GM12892 (cell line): ENCODE data around the gene OPRM1.
"Not testable (repeated sequence)": the region's sequence is repeated elsewhere in the genome, so short reads cannot be mapped to it uniquely, and the experiment has no call there.

Experiments used
- DNase-seq: peaks from one replicate; pipeline ENCODE4 v3.0.0; 2011; ENCODE audit not compliant: insufficient read length
- FAIRE-seq: peaks from 2 replicates; lab custom pipeline; 2011; peaks lifted over from hg19 to GRCh38; lab: Jason Lieb, UNC
- POLR2A ChIP-seq: IDR thresholded peaks from 2 replicates; pipeline ENCODE4 v1.6.1; 2011; ENCODE audit warnings: low read depth, low read length, control low read depth
- POLR2AphosphoS5 ChIP-seq: IDR thresholded peaks from 2 replicates; pipeline ENCODE4 v1.6.1; 2011; ENCODE audit warnings: low read depth, low read length, control low read depth
- TAF1 ChIP-seq: IDR thresholded peaks from 2 replicates; pipeline ENCODE4 v1.6.1; 2011; ENCODE audit warnings: low read depth, mild to moderate bottlenecking, control low read depth, low read length, borderline replicate concordance

OPRM1 gene

GRCh38 chr6:154056536-154056935 lies 17.5 kb downstream of the OPRM1 start:
- FAIRE-seq = no peak
- no peak for TF ChIP-seq POLR2A
- TF ChIP-seq POLR2AphosphoS5 = no peak
- no peak for TF ChIP-seq TAF1
- no peak for DNase-seq

DNA sequence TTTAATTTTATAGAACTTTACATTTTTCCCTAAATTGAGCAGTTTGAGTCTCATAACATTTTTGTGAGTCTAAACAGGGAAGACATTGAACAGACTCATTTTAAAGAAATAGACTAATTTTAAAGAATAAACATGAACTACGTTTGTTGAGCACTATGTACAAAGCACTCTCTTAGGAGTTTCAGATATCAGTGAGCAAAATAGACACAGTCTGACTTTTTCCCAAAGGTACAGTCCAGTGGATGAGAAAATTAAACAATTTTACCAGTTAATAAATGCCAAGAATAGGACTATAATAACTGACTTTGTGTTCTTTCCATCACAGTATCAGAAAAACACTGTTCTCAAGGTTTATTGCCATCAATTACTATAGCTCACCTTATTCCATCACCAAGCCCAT lies 18.1 kb downstream of the OPRM1 start:
- FAIRE-seq (no peak), DNase-seq (no peak)
- no peak for TF ChIP-seq POLR2AphosphoS5
- TF ChIP-seq POLR2A = no peak
- TF ChIP-seq TAF1 = no peak

DNA sequence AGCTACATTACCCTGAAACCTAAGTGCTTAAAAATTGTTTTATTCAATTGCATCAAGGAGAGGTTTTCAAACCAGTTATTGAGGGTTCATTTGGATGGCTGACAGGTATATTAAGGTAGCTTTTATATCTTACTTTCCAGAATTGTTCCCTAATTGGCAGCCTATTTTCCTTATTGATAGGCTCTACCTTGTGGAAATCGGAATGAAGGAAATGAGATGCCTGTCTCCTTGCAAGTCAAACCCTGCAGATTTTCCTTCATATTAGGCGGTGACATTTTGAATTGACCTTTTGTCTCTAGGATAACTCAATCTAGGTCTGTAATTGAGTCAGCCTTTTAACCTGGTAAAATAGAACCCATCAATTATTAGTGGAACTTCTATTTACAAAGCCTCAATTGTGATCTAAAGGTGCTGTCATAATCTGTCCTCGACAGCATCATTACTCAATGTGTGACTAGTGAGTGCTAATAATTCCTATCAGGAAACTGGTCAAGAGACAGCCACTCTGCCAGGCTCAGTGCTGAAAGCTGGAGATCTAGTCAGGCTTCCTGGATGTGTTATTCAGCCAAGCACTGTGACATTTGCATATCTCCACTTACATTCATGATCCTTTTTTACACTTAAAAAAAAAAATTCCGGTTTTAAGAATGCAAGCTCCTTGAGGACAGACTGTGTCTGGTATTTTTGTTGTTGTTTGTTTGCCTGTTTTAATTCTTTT lies 20.1 kb downstream of the OPRM1 start:
- no peak for FAIRE-seq
- TF ChIP-seq TAF1 (no peak), POLR2A (no peak), POLR2AphosphoS5 (no peak)

DNA sequence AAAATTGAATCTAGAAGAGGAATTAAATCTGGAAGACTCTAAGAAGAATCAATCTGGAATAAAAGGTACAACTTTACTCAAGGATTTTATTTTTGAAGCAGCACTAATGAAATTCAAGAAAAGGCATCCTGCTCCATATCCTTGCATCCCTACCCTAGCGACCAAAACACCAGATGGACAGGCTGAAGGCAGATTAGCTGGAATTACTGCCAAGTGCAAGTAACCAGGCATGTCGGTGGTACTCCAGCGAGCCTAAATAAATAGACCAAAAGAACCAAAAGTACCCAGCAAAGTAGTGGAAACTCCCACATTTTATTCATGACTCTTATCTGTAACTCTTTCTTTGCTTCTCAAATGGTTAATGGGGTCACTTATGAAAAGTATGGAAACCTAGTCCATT lies 21.0 kb downstream of the OPRM1 start:
- no peak for FAIRE-seq
- no peak for TF ChIP-seq POLR2AphosphoS5
- TF ChIP-seq TAF1 = no peak
- TF ChIP-seq POLR2A = no peak

More for the DNA sequence above, 20.1 kb downstream of the OPRM1 start:
- DNase-seq = no peak

GRCh38 chr6:154070041-154070440 lies 31.0 kb downstream of the OPRM1 start:
- no peak for DNase-seq
- FAIRE-seq = no peak

More for the DNA sequence above, 21.0 kb downstream of the OPRM1 start:
- DNase-seq = no peak

GRCh38 chr6:154070657-154071056 lies 31.6 kb downstream of the OPRM1 start:
- no peak for FAIRE-seq

More at GRCh38 chr6:154070041-154070440, 31.0 kb downstream of the OPRM1 start:
- TF ChIP-seq POLR2A (no peak), TAF1 (no peak), POLR2AphosphoS5 (no peak)

GRCh38 chr6:154071236-154071635 lies 32.2 kb downstream of the OPRM1 start:
- DNase-seq = no peak
- no peak for TF ChIP-seq TAF1
- no peak for TF ChIP-seq POLR2AphosphoS5
- TF ChIP-seq POLR2A = no peak
- FAIRE-seq = no peak

More at GRCh38 chr6:154070657-154071056, 31.6 kb downstream of the OPRM1 start:
- DNase-seq = no peak
- TF ChIP-seq POLR2A = no peak
- TF ChIP-seq POLR2AphosphoS5 = no peak
- TF ChIP-seq TAF1 = no peak

- FAIRE-seq = no peak
- no peak for DNase-seq
- TF ChIP-seq POLR2AphosphoS5 = no peak
- TF ChIP-seq TAF1 = no peak
- no peak for TF ChIP-seq POLR2A
Observed at GRCh38 chr6:154071711-154072110, 32.7 kb downstream of the OPRM1 start.

DNA sequence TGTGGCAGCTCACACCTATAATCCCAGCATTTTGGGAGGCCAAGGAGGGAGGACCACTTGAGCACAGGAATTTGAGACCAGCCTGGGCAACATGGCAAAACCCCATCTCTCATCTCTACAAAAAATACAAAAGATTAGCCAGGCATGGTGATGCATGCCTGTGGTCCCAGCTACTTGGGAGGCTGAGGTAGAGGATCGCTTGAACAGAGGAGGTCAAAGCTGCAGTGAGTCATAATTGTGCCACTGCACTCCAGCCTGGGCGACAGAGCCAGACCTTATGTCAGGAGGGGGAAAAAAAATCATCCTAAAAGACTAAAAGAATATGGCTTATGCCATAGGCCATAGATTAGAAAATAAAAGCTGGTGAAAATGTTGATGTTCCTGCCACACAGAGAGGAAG lies 39.6 kb downstream of the OPRM1 start:
- not testable (repeated sequence) for FAIRE-seq

GRCh38 chr6:154080461-154081189 lies 41.6 kb downstream of the OPRM1 start:
- FAIRE-seq = no peak
- no peak for TF ChIP-seq POLR2AphosphoS5
- TF ChIP-seq TAF1 = no peak
- TF ChIP-seq POLR2A = no peak
- no peak for DNase-seq

More for the DNA sequence above, 39.6 kb downstream of the OPRM1 start:
- not testable (repeated sequence) for DNase-seq

- FAIRE-seq = no peak
- TF ChIP-seq POLR2AphosphoS5 (no peak), TAF1 (no peak), POLR2A (no peak)
- no peak for DNase-seq
Observed at GRCh38 chr6:154086510-154086909, 47.5 kb downstream of the OPRM1 start.
